K562 (cell line): ENCODE results near the gene EXT2. TPM values are rescaled to one million over a fixed set of nuclear protein-coding genes. Genes with fewer than 3 reads are reported as not detected.

ENCODE experiments used
- ATAC-seq: fragments of 200-7000 bp; cut with Tn5 transposase; 3 replicates; pipeline ENCODE4 v1.9.1; 2020; ENCODE audit warnings: moderate library complexity
- BruUV-seq: library from RNA; stranded (reverse); fragments of 400-500 nt; replicated peaks from 2 replicates; lab custom pipeline; 2021; lab: Mats Ljungman, UMichigan
- CTCF ChIA-PET: fragments of 300-600 bp; formaldehyde crosslinking; extraction: SDS; loops from one replicate; lab custom pipeline; 2021; ENCODE audit warnings: low intra/inter-chr PET ratio; lab: Yijun Ruan, JAX
- POLR2A ChIA-PET: fragments of 300-600, 350-650 bp; sonication (Branson Sonifier 250); formaldehyde crosslinking; extraction: SDS; loops from one replicate; lab custom pipeline; 2021; ENCODE audit warnings: antibody characterized with exemption, inconsistent platforms; lab: Yijun Ruan, JAX
- DNase-seq, 4 experiments: peaks; one replicate each; pipeline versions ENCODE4 v3.0.0 to v3.0.0-alpha.2; 2011 to 2018; ENCODE audit warnings: low spot score in 3 of 4, mixed read lengths in 3 of 4; ENCODE audit errors: extremely low read depth in 1 of 4
- FAIRE-seq: peaks from 2 replicates; lab custom pipeline; 2011; peaks lifted over from hg19 to GRCh38; lab: Jason Lieb, UNC
- H2AFZ ChIP-seq: 2 replicates; pipeline ENCODE4 v1.6.0; 2011; ENCODE audit warnings: low read depth, low read length, control low read depth, inconsistent platforms
- H3K27ac ChIP-seq: fragments of 200-600 bp; 3 replicates; pipeline ENCODE4 v1.8.0; 2011; ENCODE audit warnings: low read depth, mild to moderate bottlenecking, control low read depth, inconsistent platforms, low read length, moderate library complexity, mixed read lengths; ENCODE audit errors: extremely low read depth
- H3K27me3 ChIP-seq, 2 experiments: fragments of 300-600 bp in 1 of 2; 2 replicates in 1 of 2; 3 replicates in 1 of 2; pipeline versions ENCODE4 v1.6.0 to v1.8.0; 2011; ENCODE audit warnings: inconsistent platforms in 2 of 2, low read length in 2 of 2, mild to moderate bottlenecking in 1 of 2, mixed read lengths in 1 of 2, moderate library complexity in 1 of 2; ENCODE audit not compliant: control insufficient read depth in 2 of 2, insufficient read depth in 2 of 2
- H3K36me3 ChIP-seq: fragments of 300-600 bp; 3 replicates; pipeline ENCODE4 v1.8.0; 2011; ENCODE audit warnings: mild to moderate bottlenecking, low read length, inconsistent platforms; ENCODE audit not compliant: control insufficient read depth, insufficient read depth
- H3K4me1 ChIP-seq, 2 experiments: fragments of 200-600 bp in 1 of 2; replicated peaks in 1 of 2; 2 replicates in 1 of 2; 3 replicates in 1 of 2; pipeline versions ENCODE4 v1.5.1 to v1.8.0; 2011; ENCODE audit warnings: inconsistent platforms in 2 of 2, low read length in 2 of 2, mild to moderate bottlenecking in 1 of 2, mixed read lengths in 1 of 2, moderate library complexity in 1 of 2; ENCODE audit not compliant: control insufficient read depth in 2 of 2, insufficient read depth in 2 of 2
- H3K4me2 ChIP-seq: 2 replicates; pipeline ENCODE4 v1.6.1; 2011; ENCODE audit warnings: low read length, control low read depth, inconsistent platforms, mixed read lengths; ENCODE audit not compliant: insufficient read depth
- H3K4me3 ChIP-seq: fragments of 200-600 bp; sonication (generic), shearing (Covaris generic); 2 replicates; pipeline ENCODE4 v1.5.1; 2016; ENCODE audit warnings: control low read depth, inconsistent platforms
- H3K79me2 ChIP-seq: fragments of 200-600 bp; 3 replicates; pipeline ENCODE4 v1.8.0; 2011; ENCODE audit warnings: low read length, inconsistent platforms; ENCODE audit not compliant: control insufficient read depth, insufficient read depth
- H3K9ac ChIP-seq, 2 experiments: 2 replicates each; pipeline versions ENCODE4 v1.6.0 to v1.6.1; 2011; ENCODE audit warnings: low read depth in 2 of 2, low read length in 2 of 2, control low read depth in 1 of 2, inconsistent platforms in 1 of 2, mild to moderate bottlenecking in 1 of 2, mixed read lengths in 1 of 2; ENCODE audit not compliant: insufficient read depth in 1 of 2
- H3K9me1 ChIP-seq: one replicate; pipeline ENCODE4 v1.6.0; 2011; ENCODE audit warnings: inconsistent platforms, mild to moderate bottlenecking, low read length, moderate library complexity; ENCODE audit not compliant: control insufficient read depth, insufficient read depth
- H3K9me3 ChIP-seq: replicated peaks from 2 replicates; pipeline ENCODE4 v1.5.1; 2011; ENCODE audit warnings: low read depth, low read length, inconsistent platforms; ENCODE audit not compliant: control insufficient read depth, insufficient read depth
- H4K20me1 ChIP-seq: replicated peaks from 2 replicates; pipeline ENCODE4 v1.6.1; 2011; ENCODE audit warnings: low read length, inconsistent platforms, mixed read lengths; ENCODE audit not compliant: control insufficient read depth, insufficient read depth
- CCNT2 ChIP-seq: IDR thresholded peaks from 2 replicates; pipeline ENCODE4 v1.6.1; 2011; ENCODE audit warnings: borderline replicate concordance, low read depth, mild to moderate bottlenecking, moderate library complexity, mixed read lengths, low read length; ENCODE audit not compliant: insufficient read length; ENCODE audit errors: extremely low read depth
- FOSL1 ChIP-seq: fragments of 200-800 bp; sonication (Bioruptor generic); conservative IDR thresholded peaks from 2 replicates; pipeline ENCODE4 v1.6.1; 2016; ENCODE audit warnings: missing genetic modification characterization, missing compliant biosample characterization
- HBP1 ChIP-seq: fragments of 450-650 bp; formaldehyde crosslinking; IDR thresholded peaks from 2 replicates; pipeline ENCODE4 v1.4.0; 2022; ENCODE audit warnings: missing genetic modification characterization
- NFE2L1 ChIP-seq: fragments of 450-650 bp; IDR thresholded peaks from 2 replicates; pipeline ENCODE4 v1.6.1; 2016; ENCODE audit warnings: missing genetic modification characterization, low read depth, mild to moderate bottlenecking, missing compliant biosample characterization, moderate library complexity, borderline replicate concordance
- NR2C2 ChIP-seq, 2 experiments: fragments of 200-800 bp in 1 of 2; sonication (Bioruptor generic) in 1 of 2; sonication (generic) in 1 of 2; formaldehyde crosslinking in 1 of 2; IDR thresholded peaks; 2 replicates each; pipeline versions ENCODE4 v1.6.1 to v1.8.0; 2016 to 2022; ENCODE audit warnings: mild to moderate bottlenecking in 1 of 2, missing compliant biosample characterization in 1 of 2, missing genetic modification characterization in 1 of 2, missing genetic modification reagents in 1 of 2
- PHB ChIP-seq: fragments of 250-450 bp; sonication (Bioruptor Pico); IDR thresholded peaks from 2 replicates; pipeline ENCODE4 v1.5.0; 2021
- SMAD1 ChIP-seq: fragments of 150-350 bp; IDR thresholded peaks from 2 replicates; pipeline ENCODE4 v1.6.1; 2014; ENCODE audit warnings: low read length, low read depth; ENCODE audit not compliant: partially characterized antibody
- ZFP36 ChIP-seq: fragments of 150-350 bp; IDR thresholded peaks from 2 replicates; pipeline ENCODE4 v1.6.1; 2018; ENCODE audit warnings: low read length, low read depth; ENCODE audit not compliant: partially characterized antibody
- WGBS: fragments of 100-300 bp; shearing (Covaris generic); methylation state at CpG from one replicate; pipeline ENCODE4 v1.1.6; 2016; ENCODE audit warnings: low coverage, mixed read lengths; ENCODE audit not compliant: insufficient coverage; ENCODE audit errors: missing lambda C conversion rate; 5-methylcytosine and 5-hydroxymethylcytosine counted together
- in situ Hi-C: fragments of 300-500 bp; cut with MboI; formaldehyde crosslinking; loops from 4 replicates; pipeline ENCODE4 v1.15.0; 2018; ENCODE audit warnings: inconsistent platforms, mixed read lengths
- intact Hi-C: fragments of 100-400 bp; cut with micrococcal nuclease; formaldehyde crosslinking; loops from 2 replicates; pipeline ENCODE4 v1.14.2; 2022
- polyA plus RNA-seq, 8 experiments: library from polyadenylated mRNA; depleted of rRNA in 4 of 8; stranded (reverse) in 5 of 8; unstranded in 3 of 8; fragments of >200 nt; fragmentation: Nextera tagmentation in 2 of 8; fragmentation: Illumina TruSeq in 1 of 8; extraction: Ambion mirVana in 2 of 8; extraction: Trizol in 1 of 8; gene quantifications; 2 replicates each; pipeline versions ENCODE4 v1.2.1 to v1.2.3, GENCODE V29; 2011 to 2014; ENCODE audit warnings: inconsistent platforms in 1 of 8, missing spikeins in 1 of 8
- total RNA-seq, 7 experiments: library from RNA; depleted of rRNA in 6 of 7; stranded (reverse); fragments of >200 nt in 6 of 7; fragmentation: Illumina TruSeq in 2 of 7; extraction: Trizol in 2 of 7; gene quantifications; 2 replicates each; pipeline versions ENCODE4 v1.2.1 to v1.2.3, GENCODE V29; 2011 to 2021; ENCODE audit warnings: low replicate concordance in 1 of 7

The EXT2 gene
- total and polyA plus RNA-seq, 9 of the 15 experiments (the other 6 are each of a cell fraction or from before 2014, with no cell fraction given), result 7.5 to 52.1 (median 38.1) TPM

- no peaks in the 10 kb centered on the region for H3K9me3 ChIP-seq
- ChIA-PET POLR2A (interaction anchor here (0.6 to 0.9 kb wide), 4 partner anchors 8 to 52 kb away, joined by 3 read pairs; no protein-coding TSS in a partner anchor), CTCF (interaction anchor here (0.7 kb wide), 1 partner anchor 66 kb away, joined by 3 read pairs; no protein-coding TSS in a partner anchor)
- FAIRE-seq, result no peak
- ATAC-seq, result no peak
- no TSS peak for BruUV-seq
- in situ Hi-C loops (no loop called here), intact Hi-C loops (no loop called here)
- H3K79me2 ChIP-seq, result no peaks in the 10 kb centered on the region
- no peaks in the 10 kb centered on the region for H3K4me1 ChIP-seq
- no peak overlapping the region for H3K9ac ChIP-seq
- DNase-seq, result no peak
- H3K27ac ChIP-seq, result no peak overlapping the region
- H3K27me3 ChIP-seq, result peaks cover 18 to 32% of the 10 kb centered on the region in 2 experiments; a peak in 4 of 5 replicates
- no peak for TF ChIP-seq PHB
- no peak for TF ChIP-seq HBP1 (CRISPR knock-in tag)
- TF ChIP-seq NFE2L1, result no peak
- no peak for TF ChIP-seq FOSL1 (tag)
- no peak for TF ChIP-seq NR2C2 (CRISPR knock-in tag; IDR thresholded peaks at IDR 0.05)
- TF ChIP-seq NR2C2 (tag; IDR thresholded peaks at IDR 0.05), result no peak
- no peak for TF ChIP-seq ZFP36
- TF ChIP-seq CCNT2, result no peak
- TF ChIP-seq SMAD1, result no peak
- no peak overlapping the region for H3K4me2 ChIP-seq
- H3K4me3 ChIP-seq, result no peak overlapping the region
- no peaks in the 10 kb centered on the region for H4K20me1 ChIP-seq
- no peak overlapping the region for H2AFZ ChIP-seq
- WGBS, result 2% methylated on average over 6 of the region's 6 CpGs
- no peaks in the 10 kb centered on the region for H3K9me1 ChIP-seq
- no peaks in the 10 kb centered on the region for H3K36me3 ChIP-seq
These were observed 37.2 kb upstream of the EXT2 start for GRCh38 chr11:44058275-44058674.
